Activated CD8-positive, alpha-beta memory T cell treated with anti-CD3 and anti-CD28 coated beads, Interleukin-2, amount 50 U/mL, for 24 hours (primary cell): Measurements from ENCODE around the gene SLC38A10.

Experiments
- DNase-seq: peaks from one replicate; pipeline ENCODE4 v3.0.0-alpha.2; 2020; ENCODE audit errors: extremely low read depth

Gene SLC38A10

DNA sequence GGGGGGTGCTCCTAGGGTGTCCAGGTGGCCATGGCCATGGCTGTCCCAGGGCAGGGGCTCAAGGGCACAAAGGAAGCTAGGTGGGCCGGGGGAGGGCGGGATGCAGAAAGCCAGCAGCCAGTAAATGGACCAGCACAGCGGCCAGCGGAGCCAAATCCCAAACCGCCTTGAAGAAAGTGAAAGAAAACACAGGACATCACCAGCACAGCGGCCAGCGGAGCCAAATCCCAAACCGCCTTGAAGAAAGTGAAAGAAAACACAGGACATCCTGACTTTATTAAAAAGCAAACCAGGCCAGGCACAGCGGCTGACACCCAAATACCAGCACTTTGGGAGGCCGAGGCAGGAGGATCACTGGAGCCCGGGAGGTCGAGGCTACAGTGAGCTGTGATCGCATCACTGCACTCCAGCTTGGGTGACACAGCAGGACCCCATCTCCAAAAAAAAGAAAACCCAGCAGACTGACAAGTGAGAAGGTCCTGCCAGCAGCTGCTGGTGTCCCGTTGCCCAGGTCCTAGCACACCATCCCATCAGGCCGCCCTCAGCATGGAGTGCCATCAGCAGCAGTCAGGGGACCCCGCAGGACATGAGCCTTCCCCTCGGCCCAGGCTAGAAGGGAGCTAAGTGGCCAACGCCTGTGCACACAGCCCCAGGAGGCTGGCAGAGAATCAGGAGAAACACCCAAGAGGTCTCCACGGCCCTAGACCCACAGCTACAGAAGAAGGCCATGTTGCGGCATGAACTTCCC lies 17.0 kb downstream of the SLC38A10 start:
- DNase-seq, result no peak

DNA sequence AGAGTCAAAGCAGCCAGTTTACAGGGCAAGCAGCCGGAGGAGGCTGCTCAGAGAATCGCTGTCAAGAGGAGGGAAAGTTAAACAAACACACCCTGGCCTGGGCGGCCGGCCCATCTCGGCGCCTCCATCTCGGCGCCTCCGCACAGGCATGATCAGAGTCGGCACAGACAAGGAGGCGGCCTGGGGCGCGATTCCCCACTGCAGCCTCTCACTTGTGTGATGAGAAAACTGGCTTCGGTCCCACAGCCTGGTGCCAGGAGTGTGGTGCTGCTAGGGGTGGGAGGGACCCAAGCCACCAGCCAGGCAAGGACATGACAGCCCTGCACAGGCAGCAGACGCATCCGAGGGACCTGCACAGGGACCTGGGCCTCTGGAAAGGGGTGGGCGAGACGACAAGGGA lies 17.7 kb downstream of the SLC38A10 start:
- DNase-seq, result no peak

DNA sequence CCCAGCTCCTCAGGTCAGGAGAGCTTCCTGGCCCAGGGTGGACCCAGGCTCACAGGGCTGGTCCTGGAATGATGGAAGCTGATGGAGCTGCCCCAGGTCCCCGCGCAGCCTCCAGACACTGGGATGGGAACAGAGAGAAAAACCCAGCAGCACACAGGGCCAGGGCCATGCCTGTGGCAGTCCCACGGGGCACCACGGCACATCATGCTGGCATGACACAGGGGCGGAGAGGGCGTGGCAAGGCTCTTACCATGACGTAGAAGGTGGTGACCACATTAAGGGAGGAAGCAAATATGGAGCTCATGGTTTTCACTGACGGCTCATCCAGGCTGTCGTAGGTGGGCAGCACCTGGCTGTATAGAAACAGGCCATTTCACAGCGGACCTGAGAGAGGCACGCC lies 18.3 kb downstream of the SLC38A10 start:
- no peak for DNase-seq

DNA sequence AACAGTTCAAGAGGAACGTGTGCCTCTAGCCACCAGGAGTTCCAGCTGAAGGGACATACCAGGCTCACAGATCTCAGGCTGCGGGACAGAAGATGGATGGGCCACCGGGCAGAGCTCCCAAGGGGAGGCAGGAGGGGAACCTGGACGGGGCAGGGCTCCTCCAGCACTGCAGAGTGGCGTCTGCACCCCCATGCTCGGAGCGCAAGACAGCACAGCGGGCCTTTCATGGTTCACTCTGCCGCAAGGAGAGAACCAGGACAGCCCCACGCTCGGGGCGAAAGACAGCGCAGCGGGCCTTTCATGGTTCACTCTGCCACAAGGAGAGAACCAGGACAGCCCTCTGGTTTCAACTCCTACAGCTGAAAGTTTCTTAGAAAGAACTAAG lies 20.6 kb downstream of the SLC38A10 start:
- no peak for DNase-seq

DNA sequence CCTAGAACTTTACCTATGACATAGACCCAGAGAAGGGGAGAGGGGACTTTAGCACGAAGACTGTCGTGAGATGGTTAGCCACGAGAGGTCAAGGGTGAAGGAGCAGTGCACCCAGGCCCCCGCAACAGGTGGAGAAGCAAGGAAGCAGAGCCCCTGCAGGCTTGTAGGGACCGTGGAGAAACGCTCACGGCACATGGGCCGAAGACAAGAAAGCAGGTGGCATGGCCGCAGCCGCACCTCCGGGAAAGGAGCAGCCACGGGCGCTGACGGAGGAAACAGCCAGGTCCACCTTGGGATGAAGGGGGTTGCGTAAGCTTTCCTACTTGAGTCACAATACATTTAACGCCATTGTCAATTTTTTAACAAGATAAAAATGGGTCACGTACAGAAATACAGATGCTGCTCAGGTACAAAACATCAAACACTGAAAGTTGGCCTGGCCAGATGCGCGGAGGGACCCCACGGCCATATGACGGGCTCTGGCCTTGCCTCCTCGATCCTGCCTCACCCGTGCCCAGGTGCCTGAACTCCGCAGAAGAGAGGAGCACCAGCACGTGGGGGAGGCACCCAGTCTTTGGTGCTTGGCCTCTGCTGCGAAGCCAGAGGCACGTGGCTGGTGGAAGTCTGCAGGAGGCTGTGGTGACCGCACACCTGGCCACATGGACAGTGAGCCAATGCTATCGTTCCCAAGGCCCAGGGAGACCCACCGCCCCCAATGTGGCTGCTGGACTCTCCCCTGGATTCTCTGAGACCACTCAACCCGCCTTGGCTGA lies 21.2 kb downstream of the SLC38A10 start:
- no peak for DNase-seq

DNA sequence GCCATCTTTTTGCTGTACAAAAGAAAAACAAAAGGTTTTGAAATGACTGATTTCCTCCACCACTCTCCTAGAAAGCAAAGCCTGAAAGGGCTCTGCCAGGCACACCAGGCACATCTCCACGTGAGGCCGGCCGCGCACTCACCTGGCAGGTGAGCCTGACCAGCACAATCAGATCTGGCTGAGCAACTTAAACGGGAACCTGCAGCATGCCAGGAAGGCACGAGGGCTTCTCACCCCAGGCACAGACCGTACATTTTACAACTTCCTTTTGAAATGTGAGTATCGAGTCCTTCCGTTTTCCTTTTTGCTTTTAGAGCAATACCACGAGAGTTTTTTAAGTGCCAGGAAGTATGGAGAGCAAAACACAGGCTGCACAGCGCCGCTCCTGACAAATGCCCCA lies 22.5 kb downstream of the SLC38A10 start:
- no peak for DNase-seq

DNA sequence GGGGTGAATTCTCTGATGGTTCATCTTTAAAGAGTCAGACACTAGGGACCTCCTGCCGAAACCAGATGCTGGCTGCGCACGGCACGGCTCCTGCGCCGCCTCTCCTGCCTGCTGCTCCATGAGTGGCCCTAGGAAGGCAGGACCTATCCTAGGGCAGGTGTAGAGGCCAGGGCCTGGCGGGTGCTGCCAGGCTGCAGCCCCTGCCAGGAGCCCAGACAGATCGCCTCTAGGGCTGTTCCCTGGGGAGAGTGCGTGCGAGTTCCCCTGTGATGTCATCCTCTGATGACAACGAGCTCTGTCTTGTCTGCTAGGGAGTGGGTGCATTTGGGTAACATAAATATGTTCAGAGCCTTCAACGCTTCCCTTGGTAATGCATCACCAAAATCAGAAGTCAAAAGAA lies 23.9 kb downstream of the SLC38A10 start:
- DNase-seq, result no peak

DNA sequence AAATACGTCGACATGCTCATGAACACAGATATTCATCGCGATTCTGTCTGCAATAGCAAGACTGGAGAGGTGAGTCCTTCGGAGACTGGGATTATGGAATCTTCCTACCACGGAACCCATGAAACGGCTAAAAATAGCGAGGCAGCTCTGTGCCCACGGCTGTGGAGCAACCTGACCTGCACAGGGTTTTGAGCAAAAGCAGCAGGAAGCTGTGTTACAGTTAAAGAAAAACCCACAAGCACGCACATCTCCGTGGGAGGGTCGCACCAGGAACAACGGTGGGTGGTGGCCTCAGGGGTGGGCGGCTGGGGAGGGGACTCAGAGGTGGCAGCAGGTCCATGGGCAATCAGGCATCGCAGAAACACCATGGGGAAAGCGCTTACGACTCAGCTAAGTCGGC lies 24.8 kb downstream of the SLC38A10 start:
- DNase-seq, result no peak

DNA sequence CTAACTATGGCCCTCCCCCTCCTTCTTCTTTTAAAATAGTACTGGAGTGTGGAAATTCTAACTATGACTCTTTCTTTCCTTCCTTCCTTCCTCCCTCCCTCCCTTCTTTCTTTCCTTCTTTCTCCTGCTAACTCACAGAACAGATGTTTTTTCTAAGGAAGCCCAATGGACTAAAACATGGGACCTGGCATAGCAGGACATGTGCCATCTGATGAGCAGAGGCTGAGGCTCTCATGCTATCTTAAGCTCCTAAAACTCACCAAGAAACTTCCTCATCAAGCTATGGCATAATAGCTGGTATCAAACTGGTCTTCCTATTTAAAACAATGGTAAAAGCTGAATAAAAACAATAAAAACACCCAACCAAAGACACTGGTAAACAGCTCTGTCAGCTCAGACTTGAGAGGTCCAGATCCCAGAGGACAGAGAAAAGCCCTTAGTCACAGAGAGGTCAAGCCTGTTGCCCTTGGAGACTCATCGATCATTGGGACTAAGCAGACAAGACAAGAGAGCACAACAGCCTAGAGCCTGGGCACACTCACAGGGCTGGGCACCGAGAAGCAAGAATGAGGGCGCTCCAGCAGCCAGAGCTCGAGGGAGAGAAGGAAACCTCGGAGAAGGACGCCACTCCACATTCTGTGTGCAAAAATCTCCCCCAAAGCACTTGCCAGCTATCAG lies 27.6 kb downstream of the SLC38A10 start:
- no peak for DNase-seq

DNA sequence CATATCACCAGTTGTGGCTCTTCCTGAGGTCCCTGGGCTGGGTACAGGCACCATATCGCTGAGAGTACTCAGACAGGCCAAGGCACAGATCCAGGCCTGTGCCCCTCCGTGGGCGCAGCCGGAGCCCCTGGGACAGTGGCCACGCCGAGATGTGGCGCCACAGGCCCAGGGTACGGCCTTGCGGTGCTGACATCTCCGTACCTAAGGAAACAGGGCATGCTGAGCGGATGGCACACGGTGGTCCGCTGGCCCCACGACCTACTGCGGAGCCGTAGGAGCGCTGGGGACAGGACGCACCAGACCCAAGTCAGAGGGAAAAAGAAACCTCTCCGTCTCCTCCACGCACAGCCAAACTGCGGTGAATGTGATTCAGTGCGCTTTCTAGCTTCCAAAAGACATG lies 29.5 kb downstream of the SLC38A10 start:
- no peak for DNase-seq

DNA sequence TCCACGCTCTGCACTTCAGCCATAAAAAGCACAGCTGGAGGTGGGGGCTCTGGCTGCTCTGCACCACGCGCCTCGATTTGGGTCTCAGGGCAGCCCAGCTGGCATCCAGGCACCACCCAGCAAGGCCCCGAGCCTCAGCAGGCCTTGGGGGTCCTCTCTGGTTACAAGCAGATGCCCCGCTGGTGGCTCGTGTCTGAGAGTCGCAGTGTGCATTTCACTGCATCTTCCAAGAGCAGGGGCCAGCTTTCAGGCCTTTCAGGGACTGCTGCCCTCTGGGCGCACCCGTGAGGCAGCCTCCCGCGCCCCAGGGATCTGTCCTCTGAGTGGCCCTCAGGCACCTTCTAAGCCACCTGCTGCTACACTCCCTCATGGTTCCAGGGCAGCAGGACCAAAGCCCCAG lies 30.5 kb downstream of the SLC38A10 start:
- no peak for DNase-seq

DNA sequence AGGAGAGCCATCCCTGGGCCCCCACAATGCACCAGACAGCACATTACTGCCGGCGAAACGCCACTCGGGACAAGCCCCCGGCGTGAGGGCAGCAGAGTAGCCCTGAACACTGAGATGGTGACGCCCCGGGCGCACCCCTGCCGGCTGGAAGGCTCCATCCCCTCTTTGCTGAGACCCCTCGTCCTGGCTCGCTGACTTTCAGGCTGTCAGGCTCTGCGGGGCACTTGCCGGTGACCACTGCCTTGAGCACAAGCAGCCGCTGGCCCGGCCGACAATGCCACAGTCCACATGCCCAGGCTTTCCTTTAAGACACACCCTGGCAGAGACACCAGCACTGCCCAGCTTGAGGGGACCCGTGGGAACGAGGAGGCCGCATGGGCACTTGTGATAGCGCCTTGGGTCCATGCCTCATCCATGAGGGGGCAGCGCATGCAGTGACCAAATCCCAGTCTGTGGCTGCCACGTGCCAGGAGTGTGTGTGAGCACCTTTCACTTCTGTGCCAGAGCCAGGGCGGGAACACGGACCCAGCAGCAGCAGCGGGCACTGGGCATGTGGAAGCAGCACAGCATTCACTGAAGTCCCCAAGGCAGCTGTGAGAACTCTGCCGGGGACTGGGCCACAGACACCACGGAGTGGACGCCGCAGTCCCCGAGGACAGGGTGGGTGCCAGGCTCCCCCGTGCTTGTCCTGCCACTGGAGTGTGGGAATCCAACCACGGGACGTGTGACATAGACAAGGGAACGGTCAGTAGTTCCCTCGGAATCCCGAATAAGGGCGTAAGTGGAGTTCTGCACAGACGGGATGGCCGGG lies 31.5 kb downstream of the SLC38A10 start:
- no peak for DNase-seq

DNA sequence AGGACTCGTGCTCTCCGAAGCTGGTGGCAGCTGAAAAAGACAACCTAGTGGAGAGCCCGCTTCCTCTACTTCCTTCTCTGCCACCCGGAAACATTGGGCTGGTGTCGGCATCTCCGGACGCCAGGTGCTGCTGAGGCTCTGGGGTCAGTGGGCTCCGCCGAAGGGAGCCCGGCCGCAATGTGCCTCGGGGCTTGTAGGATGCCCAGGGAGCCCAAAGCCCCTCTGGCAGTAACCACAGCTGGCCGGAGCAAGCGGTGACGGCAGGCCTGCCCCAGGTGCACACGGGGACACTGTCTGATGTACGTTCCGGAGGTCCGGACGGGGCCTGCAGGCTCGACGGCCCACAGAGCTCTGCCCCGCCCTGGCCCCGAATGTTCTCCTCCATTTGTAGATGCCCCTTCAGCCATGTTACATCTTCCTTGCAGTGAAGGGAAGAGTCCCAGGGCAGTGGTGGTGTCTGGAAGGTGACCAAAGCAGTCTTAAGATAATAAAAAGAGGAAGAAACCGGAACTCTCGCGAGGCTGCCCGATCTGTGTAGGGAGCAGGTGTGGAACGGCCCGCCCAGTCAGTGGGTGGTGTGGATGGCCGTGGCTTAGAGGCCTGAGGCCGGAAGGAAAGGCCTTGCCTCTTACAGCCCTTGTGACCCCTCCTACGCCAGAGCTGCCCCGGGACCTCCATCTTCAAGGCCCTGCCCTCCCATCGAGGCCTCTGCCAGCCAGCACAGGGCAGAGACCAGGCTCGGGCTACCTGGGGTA lies 33.3 kb downstream of the SLC38A10 start:
- no peak for DNase-seq

DNA sequence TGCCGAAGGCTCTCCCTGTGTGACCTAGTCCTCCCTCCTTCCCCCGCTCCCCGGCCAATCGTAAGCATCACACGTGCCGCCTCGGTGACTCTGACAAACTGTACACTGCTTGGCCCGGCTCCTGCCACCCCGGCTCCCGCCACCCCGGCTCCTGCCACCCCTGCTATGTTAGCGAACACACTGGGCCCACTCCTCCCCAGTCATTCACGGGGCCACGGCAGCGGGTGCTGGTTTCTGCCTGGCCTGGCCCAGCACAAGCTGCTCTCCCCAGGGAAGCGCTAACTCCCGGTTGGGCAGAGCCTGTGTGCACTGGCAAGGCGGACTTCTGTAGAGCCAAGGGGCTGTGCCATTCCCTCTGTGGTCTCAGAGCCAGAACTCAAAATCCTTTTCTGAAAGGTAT lies 34.0 kb downstream of the SLC38A10 start:
- DNase-seq, result no peak

DNA sequence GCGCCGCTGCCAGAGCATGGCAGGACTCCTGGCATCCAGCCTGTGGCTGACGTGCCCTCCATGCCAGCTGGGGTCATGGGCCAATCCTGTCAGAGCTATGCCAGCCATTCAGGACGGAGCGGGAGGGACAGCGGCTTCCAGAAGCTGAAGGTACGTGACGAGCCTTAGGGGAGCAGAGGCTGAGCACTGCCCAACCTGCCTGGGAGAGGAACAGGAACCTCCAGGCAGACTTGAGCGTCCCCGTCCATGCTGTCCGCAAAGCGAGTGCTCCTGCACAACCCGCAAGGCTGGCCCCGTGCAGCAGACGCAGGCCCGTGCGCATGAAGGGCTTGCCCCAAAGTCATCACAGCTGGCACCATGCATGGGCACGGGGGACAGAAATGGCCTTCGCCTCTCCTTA lies 34.5 kb downstream of the SLC38A10 start:
- DNase-seq, result no peak

DNA sequence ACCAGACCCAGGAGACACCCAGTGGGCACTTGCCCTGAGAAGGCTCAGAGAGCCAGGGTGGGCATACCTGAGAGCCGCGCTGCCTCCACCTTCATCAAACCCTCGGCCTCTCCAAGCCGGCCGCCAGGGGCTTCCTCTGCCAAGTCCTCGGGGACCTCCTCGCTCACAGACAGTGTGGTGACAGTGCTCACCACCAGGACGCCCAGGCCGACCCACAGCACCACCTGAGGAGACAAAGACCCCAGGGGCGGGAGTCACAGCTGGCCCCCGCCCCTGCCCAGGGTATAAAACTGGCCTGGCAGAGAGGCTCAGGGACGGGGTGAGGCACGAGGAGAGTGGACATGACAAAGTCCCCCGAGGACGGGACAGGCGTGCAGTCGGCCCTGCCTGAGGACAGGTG lies 34.9 kb downstream of the SLC38A10 start:
- no peak for DNase-seq

DNA sequence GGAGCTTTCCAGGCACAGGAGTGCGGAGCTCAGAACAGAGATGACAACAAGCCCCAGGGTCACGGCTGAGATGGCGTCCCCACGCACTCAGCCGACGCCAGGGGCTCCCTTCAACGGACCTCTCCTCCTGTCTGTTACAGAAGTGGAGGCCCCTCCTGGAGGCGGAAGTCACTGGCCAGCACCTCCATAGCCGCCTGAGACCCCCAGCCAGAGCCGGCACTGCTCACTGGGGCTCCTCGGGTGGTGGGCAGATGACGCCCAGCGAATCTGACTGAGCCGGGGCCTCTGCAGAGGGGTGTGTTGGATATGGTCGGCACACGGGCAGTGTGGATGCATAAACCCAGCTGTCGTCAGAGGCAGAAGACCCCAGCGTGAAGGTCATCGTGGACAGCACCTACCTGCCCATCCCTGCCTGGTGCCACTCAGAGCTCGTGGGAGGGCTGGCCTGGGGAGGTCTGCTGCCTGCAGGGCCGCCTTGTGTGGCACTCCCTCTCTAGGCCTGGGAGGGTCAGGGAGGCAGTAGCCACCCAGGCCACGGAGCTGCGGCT lies 36.0 kb downstream of the SLC38A10 start:
- no peak for DNase-seq

DNA sequence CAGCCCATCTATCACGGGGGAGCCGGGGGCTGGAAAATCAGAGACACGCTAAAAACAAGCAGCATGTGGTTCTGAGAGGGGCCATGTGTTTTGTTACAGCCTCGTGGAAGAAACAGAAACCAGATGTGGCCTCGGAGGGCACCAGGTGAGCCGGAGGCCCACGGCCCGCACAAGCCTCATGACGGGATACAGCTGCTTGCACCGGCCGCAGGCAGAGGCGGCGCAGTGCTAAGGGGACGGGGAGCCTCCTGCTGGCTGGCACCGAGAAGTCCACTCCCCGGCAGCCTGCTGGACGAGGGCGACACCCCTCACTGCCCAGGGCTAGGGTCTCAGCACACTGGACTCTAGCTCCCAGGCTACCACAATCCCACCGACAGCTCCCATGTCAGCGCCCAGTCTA lies 36.8 kb downstream of the SLC38A10 start:
- no peak for DNase-seq

DNA sequence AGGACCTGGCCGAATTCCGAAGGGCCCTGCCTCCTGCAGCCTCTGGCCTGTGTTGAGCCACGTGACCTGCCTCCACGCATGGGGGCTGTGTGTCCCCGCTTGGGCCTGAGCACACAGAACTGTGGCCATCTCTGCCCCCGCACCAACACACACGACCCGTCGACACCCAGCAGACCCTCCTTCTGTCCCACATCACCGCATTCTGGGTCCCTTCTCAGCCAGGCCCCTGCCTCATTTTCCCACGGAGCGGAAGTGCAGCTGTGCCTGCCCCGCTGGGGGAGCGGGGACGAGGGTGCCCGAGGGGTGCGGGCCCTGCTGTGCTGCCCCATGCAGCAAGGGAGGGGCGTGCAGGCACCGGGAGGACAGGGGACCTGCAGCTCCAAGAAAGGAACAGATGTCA lies 37.6 kb downstream of the SLC38A10 start:
- DNase-seq, result no peak

DNA sequence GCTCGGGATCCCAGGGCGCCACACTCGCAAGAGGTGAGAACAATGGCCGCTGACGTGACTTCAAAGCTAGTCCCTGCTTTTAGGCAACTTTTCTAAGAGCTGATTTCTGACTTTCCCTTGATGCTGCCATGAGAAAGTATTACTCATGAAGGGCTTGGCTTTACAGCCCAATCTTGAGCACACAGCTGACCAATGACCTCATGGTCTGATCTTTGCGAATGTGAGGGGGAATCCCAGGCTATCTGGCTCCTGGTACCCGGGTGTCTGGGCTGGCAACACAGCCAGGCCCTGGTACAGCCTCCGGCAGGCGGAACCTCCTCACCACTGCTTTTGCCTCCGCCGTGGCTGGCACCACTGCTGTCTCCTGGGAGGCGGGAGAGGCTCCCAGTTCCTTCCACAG lies 38.5 kb downstream of the SLC38A10 start:
- DNase-seq, result no peak
